ENCODE data around the gene TEKT1. TPM values are rescaled to one million over a fixed set of nuclear protein-coding genes. Genes with fewer than 3 reads are reported as not detected.
"Not testable (repeated sequence)": the region's sequence is repeated elsewhere in the genome, so short reads cannot be mapped to it uniquely, and the experiment has no call there.

Gene TEKT1
- total RNA-seq, 1 donor from 2014 or later, result not detected

GRCh38 chr17:6818938-6819337 lies 12.6 kb downstream of the TEKT1 start:
- no peak for DNase-seq (ENCODE audit: extremely low read depth, low read depth, low spot score)

- not testable (repeated sequence) for DNase-seq (ENCODE audit: extremely low read depth, low read depth, low spot score)
Observed at GRCh38 chr17:6816368-6816767, 15.2 kb downstream of the TEKT1 start.

DNA sequence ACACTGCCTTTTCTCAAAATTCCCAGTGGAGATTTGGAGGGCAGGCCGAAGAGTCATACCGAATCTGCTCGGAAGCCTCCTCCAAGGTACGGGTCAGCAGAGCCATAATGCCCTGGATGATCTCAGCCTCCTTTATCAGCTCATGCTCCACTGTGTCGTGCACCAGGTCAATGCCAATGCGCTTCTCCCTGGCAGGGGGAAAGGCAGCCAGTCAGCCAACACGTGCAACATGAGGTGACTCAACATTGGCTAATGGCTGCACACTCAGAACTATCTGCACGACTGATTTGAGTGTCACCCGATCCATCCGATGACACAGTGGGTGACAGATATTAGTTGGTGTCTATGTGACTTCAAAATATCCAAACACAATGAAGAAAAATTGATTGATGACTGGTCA lies 15.8 kb downstream of the TEKT1 start:
- DNase-seq (ENCODE audit: extremely low read depth, low read depth, low spot score), result no peak

DNA sequence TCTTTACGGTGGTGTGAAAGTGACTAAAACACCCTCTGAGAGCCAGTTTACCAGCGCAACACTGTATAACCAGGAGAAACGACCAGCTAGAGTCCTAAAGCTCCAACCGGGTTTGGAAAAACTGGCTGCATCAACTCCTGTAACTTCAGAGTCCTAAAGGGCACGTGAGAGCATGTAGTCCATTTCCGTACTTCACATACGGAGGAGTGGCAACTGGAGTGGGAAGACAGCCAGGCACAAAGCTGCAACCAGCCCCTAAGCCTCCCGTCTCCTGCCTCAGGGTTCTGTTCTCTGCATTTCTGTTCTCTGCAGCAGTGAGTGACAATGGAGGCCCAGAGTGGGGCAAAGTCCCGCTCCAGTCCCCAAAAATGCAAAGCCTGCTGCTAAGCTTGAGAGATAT lies 19.2 kb downstream of the TEKT1 start:
- DNase-seq (ENCODE audit: extremely low read depth, low read depth, low spot score), result no peak

- no peak for DNase-seq (ENCODE audit: extremely low read depth, low read depth, low spot score)
Observed at GRCh38 chr17:6811510-6811909, 20.0 kb downstream of the TEKT1 start.

DNA sequence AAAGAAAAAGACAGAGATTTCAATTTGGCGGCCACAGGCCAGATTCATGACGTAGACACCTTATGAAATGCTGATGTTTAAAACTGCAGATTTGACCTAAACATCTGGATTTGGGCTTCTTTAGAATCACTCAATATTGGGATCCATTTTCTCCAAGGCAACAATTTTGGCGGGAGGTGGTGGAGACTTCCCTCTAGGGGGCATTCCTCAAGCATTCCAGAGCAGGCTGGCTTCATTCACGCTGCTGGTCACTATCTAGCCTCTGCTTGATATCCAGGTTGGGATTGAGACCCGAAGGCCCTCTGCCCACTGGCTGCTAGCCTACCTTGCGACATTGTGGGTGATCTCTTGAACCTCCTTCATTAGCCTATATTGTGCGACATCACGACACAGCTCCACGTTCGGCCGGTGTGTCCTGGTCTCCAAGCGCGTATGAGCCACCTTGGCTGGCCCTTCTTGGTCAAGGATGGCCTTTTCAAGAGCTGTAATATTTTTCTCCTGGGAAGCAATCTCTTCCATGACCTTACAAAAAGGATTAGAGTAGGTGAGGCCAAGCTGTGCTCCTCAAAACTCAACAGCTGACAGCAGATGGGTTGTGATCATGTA lies 31.0 kb downstream of the TEKT1 start:
- no peak for DNase-seq (ENCODE audit: extremely low read depth, low read depth, low spot score)

DNA sequence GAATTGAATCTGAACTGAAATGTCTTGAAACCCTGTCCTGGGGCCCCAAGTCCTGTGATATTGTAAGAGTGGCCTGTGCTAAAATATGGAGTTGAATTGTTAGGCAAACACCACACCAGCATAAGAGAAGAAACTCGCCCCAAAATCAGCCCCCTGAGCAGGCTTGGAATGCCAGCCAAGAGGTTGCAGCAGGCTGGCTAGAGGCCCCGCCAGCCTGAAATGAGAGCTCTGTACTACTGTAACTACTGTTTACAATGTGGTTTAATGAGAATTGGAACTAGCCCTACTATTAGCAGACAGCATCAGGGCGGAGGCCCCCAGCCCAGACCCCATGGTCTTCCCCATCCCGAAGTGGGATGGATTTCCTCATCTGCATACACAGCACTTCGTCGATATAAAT lies 31.8 kb downstream of the TEKT1 start:
- DNase-seq (ENCODE audit: extremely low read depth, low read depth, low spot score), result no peak

DNA sequence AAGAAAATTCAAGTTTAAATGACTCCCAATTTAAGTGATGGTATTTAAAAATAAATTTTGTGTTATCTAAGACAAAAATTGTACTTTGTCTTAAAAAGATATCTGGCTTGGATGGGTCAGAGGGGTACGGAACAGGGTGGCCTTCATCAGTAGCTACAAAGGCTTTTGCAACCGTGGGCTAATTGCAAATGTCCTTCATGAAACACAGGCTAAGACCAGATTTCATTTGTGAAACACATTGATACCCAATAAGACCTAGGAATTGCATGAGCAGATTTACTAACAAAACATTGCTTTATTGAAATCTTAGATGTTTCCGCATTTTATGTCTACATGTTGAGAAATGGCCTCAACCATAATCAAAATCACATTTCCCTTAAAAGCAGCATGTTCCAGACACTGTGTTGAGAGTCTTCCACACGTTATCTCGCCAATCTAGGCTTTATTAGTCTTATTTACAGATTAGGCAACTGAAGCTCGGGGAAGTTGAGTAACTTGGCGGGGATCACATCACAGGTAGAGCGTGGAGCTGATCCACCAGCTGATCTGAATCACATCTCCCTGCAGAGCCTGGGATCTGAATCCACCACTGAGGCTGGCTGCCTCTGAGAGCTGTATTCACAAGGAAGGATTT lies 33.7 kb downstream of the TEKT1 start:
- DNase-seq (ENCODE audit: extremely low read depth, low read depth, low spot score), result no peak

DNA sequence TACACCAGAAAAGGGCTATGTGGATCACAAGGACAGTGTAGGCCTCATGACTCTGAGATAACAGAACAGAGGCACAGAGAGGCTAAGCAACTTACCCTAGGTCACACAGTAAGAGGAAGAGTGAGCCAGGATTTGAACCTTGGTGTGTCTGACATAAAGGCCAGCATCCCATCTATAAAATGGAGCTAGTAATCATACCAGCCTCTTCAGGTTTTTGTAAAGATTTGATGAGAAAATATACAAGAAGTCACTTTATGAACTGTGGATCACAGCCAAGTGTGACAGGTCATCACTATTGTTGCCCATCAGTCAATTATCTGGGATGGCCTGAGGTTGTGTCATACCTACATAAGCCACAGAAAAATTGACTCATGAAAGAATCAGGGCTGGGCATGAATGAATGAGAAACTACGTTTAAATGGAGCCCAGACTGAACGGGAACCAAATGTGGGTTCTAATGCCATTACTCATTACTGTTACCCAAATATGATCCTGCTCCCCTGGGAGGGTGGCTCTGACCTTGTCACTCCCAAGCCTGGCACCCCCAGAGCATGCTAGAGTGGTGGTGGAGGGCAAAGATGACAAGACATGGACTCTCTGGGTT lies 34.5 kb downstream of the TEKT1 start:
- DNase-seq (ENCODE audit: extremely low read depth, low read depth, low spot score), result no peak

- DNase-seq (ENCODE audit: extremely low read depth, low read depth, low spot score), result no peak
Observed at GRCh38 chr17:6796017-6796886, 35.3 kb downstream of the TEKT1 start.

- DNase-seq (ENCODE audit: extremely low read depth, low read depth, low spot score), result no peak
Observed at GRCh38 chr17:6793748-6794493, 37.6 kb downstream of the TEKT1 start.

DNA sequence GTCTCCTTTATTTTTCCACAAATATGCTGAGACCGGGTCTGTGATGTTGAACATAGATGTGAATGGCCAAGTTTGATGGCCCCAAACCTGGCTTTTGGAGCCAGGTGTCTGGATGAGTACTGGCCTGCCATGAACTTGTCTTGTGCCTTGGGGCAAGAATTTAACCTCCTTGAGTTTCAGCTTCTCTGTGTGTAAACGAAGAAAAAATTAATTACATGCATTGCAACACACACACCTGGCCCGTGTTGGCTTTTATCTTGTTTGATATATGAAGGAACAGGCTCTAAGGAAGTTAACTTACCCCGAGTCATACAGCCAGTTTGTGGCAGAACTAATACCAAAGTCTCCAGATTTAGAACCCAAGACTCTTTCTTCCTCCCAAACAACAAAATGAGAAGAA lies 42.4 kb downstream of the TEKT1 start:
- DNase-seq (ENCODE audit: extremely low read depth, low read depth, low spot score), result no peak

DNA sequence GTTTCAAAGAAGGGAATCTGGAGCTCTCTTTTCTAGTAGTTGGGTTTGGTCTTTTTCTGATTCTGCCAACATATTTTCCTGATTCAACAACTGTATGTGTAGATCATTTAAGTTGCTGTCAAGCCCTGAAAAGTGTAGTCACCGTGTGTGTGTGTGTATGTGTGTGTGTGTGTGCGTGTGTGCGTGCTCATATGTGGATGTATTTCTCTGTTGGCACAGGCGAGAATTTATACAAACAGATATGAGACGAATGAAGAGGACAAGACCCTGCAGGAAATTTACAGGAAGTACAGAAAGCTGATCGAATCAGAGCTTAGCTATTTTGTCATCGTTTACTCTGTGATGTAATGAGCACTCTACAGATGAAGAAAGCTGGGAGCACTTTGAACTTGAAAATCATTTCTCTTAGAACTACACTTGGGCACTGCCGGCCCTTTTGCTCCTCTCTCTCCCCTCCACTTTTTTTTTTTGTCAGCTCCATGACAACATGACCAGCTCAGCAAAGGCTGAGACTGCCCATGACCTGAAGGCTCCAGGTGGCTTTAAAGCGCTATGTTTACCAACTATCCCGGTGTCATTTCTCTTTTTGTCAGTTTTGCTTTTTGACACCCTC lies 44.3 kb downstream of the TEKT1 start:
- DNase-seq (ENCODE audit: extremely low read depth, low read depth, low spot score), result no peak

GRCh38 chr17:6786618-6787017 lies 44.9 kb downstream of the TEKT1 start:
- peak; percentile 87 for DNase-seq (ENCODE audit: extremely low read depth, low read depth, low spot score)

GRCh38 chr17:6782244-6782643 lies 49.3 kb downstream of the TEKT1 start:
- DNase-seq (ENCODE audit: extremely low read depth, low read depth, low spot score), result no peak

GRCh38 chr17:6780886-6781285 lies 50.6 kb downstream of the TEKT1 start:
- no peak for DNase-seq (ENCODE audit: extremely low read depth, low read depth, low spot score)

GRCh38 chr17:6780001-6780400 lies 51.5 kb downstream of the TEKT1 start:
- DNase-seq (ENCODE audit: extremely low read depth, low read depth, low spot score), result no peak

DNA sequence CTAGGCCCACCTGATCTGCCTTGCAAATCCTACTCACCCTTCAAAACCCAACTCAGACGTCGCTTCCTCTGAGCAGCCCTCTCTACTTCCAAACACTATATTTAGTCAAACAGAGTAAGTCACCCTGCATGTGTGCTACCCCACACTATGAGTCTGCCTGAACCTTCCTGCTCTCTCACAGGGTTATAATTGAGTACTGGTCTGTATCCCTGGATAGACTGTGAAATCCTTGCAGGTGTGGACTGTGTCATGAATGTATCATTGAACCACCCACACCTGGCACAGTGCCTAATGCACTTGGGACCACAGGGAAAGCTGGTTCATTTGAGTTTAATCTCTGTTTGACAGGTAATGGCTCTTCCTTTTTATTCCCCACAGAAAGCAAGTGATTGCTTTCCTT lies 52.1 kb downstream of the TEKT1 start:
- no peak for DNase-seq (ENCODE audit: extremely low read depth, low read depth, low spot score)

- DNase-seq (ENCODE audit: extremely low read depth, low read depth, low spot score), result no peak
Observed at GRCh38 chr17:6775871-6776405, 55.6 kb downstream of the TEKT1 start, which contains the start of gene FBXO39. TSS of gene FBXO39 (plus strand) at chr17:6776215. CDS start at chr17:6779869, 3,654 bp downstream.

- not testable (repeated sequence) for DNase-seq (ENCODE audit: extremely low read depth, low read depth, low spot score)
Observed at GRCh38 chr17:6774906-6775305, 56.6 kb downstream of the TEKT1 start.

All from glomerular endothelial cell (primary cell).